Astrocyte of the hippocampus (primary cell): Measurements from ENCODE around the gene NME2.
"Not testable (repeated sequence)": the region's sequence is repeated elsewhere in the genome, so short reads cannot be mapped to it uniquely, and the experiment has no call there.

Source experiments
- DNase-seq: peaks from one replicate; pipeline ENCODE4 v3.0.0; 2011; ENCODE audit warnings: low read depth, low spot score

The NME2 gene

DNA sequence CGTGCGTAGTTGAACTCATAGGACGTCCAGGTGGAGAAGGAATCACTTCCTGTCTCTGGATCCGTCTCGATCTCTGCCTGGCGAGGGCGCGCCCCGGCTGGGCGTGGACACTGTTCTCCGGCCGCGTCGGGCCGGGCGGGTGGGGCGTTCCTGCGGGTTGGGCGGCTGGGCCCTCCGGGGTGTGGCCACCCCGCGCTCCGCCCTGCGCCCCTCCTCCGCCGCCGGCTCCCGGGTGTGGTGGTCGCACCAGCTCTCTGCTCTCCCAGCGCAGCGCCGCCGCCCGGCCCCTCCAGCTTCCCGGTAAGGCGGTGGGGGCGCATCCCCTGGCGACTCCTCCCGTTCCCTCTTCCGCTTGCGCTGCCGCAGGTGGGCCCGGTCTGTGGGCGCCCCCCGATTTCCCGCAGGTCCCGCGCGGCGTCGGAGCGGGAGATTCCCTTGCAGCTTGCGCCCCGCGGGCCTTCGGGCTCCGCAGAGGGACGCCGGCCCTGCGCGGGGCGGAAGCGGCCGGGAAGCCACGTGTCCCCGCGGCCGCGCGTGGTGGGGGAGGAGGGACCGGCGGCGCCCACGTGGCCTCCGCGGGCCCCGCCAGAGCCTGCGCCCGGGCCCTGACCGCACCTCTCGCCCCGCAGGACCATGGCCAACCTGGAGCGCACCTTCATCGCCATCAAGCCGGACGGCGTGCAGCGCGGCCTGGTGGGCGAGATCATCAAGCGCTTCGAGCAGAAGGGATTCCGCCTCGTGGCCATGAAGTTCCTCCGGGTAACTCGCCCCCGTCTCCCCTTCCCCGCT lies at the start of gene NME2:
TSS of gene NME2 (plus strand) at position 214 of the 789 bp plus-strand sequence. CDS start at position 634, 420 bp downstream.
- DNase-seq: peak; percentile 94

DNA sequence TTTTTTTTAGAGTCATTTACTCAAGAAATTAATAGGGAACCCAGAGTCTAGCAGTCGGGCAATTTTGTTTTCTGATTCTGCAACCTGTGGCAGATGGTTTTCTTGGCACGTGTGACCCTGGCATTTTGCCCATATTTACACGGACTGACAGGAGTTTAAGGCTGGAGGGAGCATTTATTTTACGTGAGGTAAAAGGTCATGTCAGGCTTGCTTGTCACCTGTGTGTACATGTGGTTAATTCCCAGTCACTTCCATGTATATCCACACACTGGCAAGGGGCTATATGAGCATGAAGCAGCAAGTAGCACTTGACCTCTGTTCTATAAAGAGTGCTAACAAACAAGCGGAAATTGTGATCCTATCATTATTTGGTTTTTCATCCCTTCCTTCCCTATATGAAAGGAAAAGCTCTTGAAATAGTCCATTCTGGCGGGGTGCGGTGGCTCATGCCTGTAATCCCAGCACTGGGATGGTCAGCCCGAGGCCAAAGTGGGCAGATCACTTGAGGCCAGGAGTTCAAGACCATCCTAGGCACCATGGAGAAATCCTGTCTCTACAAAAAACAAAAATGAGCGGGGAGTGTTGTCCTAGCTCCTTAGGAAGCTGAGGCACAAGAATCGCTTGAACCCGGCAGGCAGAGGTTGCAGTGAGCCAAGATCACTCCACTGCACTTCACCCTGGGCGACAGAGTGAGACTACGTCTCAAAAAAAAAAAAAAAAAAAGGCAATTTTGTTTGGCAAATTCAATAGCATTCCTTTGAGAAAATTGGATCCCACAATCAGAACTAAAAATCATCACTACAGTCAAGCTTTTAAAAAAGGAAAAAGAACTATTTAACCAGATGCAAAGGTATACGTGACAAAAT lies 47.6 kb upstream of the NME2 start:
- DNase-seq: no peak

- peak; percentile 65 for DNase-seq
Measured at GRCh38 chr17:51119415-51120356, 46.5 kb upstream of the NME2 start.

- peak; percentile 74 for DNase-seq
Measured at GRCh38 chr17:51120357-51120738, 45.9 kb upstream of the NME2 start.

- peak; percentile 99 for DNase-seq
Measured at GRCh38 chr17:51120739-51121619, 45.2 kb upstream of the NME2 start, which contains the start of gene SPAG9. TSS of gene SPAG9 (minus strand) at chr17:51120868. CDS start at chr17:51120656, 212 bp downstream.

DNA sequence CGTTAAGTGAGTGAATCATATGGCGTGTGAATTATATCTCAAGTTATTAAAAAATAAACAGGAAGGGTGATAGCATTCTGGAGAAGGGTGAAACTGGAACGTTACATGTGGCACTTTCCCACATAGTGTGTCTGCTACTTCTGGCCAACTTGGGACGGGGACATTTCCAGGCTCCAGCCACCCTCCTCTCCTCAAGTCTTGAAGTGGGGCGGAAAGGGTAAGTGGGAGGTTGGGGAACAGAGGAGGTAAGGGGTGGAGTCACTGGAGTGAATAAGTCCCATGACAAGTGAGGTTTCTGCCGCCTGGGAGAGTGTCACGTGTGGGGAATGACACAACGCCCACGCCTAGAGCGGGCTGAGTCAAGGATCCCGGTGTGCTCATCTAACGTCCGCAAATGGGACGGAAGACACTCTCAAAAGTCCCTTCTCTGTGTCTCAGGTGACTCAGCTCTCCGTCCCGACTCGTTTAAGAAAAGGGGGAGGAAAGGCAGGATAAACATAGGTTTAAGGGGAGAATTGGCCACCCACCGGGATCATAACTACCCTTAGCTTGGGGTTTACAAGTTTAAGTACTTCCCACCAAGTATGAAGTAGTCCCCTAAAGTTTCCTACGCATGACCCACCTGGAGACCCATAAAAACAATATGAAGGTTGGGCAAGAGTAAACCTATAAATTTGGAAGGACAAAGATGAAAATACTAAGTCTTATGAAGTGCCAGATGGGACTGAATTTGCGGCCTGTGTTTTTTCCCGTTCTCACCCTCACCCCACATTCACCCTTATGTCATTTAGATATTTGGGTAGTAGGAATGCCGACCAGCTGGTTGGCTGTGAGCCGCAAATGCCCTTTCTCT lies 44.4 kb upstream of the NME2 start:
- DNase-seq: peak; percentile 92

DNA sequence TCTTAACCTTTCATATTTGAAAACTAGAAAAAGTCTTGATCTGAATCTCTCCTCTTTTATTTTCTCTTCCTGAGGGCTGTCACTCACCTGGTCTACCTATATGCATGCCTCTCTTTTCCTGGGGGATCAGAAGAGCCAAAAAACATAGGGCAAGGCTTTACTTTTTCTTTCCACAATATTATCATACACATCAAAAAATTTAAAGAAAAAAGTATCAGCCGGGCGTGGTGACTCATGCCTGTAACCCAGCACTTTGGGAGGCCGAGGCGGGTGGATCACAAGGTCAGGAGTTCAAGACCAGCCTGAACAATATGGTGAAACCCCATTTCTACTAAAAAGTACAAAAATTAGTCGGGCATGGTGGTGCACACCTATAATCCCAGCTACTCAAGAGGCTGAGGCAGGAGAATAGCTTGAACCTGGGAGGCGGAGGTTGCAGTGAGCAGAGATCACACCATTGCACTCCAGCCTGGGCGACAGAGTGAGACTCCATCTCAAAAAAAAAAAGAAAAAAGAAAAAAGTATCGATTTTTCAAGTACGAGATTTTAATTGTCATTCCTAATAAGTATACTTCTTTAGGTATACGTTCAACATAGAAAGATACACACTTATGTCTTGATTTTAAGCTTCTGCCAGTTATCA lies 43.6 kb upstream of the NME2 start:
- not testable (repeated sequence) for DNase-seq

DNA sequence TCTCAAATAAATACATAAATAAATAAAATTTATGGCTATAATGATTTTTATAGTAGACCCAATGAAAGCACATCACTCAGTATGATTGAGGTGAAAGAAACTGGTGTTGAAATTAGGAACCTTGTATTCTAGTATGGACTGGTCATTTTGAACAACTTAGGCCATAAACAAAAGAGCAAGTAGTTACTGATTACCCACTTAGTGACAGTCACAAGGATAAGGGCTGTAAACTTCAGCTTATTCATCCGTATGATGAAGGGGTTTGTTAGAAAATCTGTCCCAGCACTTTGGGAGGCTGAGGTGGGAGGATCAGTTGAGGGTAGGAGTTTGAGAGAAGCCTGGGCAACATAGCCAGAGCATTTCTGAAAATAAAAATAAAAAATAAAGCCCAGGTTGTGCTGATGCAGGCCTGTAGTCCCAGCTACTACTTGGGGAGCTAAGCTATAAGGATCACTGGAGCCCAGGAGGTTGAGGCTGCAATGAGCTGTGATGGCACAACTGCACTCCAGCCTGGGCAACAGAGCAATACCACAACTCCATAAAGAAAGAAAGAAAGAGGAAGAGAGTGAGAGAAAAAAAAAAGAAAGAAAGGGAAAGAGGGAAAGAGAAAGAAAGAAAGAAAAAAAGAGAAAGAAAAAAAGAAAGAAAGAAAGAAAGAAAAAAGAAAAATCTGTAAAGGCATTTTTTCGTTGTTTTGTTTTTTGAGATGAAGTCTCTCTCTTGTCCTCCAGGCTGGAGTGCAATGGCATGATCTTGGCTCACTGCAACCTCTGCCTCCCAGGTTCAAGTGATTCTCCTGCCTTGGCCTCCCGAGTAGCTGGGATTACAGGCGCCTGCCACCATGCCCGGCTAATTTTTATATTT lies 41.3 kb upstream of the NME2 start:
- DNase-seq: no peak

GRCh38 chr17:51128076-51128475 lies 38.1 kb upstream of the NME2 start:
- DNase-seq: no peak

DNA sequence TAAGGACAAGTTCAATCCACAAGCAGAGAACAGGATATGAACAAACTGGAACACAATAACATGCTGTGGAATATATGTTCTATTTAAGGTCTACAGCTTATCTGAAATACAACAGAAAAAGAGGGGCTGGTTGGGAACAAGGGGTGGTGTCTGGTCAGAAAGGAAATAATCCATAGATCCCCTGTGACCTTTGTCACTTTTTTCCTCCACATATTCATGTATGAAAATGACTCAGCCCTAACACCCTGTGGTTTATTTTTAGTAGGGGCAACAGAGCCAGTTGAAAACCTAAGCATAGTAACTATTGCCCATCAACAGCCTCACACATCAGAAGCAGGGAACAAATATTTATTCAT lies 33.3 kb upstream of the NME2 start:
- DNase-seq: no peak

DNA sequence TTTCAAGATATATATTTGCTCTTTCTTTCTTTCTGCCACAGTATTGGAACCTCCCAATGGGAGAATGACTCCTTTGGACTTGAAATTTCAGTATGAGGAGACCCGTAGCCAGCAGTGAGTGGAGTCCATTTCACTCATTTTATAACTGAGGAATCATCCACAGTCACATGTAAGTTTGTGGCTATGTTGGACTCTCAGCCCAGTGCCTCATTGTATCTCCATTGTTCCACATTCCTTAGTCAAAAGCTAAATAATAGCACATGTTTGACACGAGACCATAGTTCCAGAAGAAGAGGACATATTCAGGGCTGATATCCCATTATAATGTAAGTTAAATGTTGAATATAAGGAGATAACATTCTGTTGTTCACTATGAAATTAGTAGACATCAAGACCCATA lies 32.8 kb upstream of the NME2 start:
- DNase-seq: no peak

DNA sequence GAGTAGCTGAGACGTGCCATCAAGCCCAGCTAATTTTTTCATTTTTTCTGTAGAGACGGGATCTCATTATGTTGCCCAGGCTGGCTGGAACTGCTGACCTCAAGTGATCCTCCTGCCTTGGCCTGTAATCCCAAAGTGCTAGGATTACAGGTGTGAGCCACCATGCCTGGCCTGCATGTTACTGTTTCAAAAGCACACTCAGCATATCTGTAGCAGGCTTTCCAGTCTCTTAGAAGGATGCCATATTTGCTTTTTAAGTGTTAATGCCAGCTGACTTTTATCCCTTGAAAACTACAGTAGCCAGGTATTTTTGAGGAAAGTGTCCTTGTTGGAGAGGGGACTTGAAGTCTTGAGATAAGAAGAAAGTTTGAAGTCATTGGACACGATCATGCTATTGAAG lies 30.3 kb upstream of the NME2 start:
- no peak for DNase-seq

DNA sequence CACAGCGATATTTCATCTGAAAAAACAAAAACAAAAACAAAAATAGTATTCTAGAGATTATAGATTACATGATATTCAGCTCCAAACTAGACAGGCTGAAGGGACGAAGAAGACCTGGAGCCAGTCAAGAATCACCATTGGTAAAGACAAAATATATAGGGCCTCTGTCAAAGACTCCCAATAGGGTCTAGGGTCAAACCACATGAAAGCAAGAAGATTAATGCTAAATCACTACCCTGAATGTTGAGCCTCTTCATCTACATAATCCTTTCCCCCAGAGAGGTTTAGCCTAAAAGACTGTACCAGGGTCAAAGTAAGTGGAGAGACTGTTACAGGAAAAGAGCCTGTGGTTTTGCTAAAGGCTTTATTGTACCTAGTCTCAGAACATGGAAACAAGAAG lies 23.6 kb upstream of the NME2 start:
- no peak for DNase-seq

DNA sequence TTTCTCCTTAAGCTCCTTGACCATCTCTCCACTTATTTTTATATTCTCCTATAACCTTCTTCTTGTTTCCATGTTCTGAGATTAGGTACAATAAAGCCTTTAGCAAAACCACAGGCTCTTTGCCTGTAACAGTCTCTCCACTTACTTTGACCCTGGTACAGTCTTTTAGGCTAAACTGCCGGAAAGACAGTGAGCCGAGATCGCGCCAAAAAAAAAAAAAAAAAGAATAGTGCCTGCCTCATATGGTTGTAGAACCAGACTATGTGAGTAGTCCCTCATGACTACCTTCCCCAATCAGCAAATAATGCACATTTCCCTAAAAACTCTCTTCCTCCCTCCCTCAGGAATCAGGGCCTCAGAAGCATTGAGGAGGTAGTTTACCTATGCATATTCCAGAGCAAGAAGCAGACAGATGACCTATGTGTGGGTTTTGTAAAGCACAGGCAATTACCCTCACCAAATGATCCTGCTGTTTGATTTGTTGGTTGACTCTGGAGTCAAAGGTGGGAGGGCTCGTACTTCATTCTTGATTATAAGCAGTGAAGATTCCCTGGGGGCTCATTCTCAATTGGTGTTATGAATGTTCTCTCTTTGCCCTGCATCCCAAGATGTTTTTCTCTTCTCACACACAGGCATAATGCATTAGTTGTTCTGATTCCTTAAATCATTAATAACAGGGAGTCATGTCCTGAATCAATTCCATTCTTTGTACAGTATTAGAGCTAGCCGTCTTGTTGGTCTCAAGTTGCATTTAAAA lies 21.8 kb upstream of the NME2 start:
- DNase-seq: no peak

DNA sequence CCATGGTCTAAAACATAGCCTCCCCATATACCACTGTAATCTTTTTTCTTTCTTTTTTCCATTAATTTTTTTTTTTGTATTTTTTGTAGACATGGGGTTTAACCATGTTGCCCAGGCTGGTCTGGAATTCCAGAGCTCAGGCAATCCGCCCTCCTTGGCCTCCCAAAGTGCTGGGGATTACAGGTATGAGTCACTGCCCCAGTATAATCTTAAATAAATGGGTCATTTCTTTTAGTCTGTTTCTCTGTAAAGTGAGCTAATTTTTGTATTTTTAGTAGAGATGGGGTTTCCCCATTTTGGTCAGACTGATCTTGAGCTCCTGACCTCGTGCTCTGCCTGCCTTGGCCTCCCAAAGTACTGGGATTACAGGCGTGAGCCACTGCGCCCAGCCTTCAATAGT lies 18.6 kb upstream of the NME2 start:
- peak; percentile 41 for DNase-seq

- no peak for DNase-seq
Measured at GRCh38 chr17:51149163-51149562, 17.0 kb upstream of the NME2 start.

GRCh38 chr17:51150932-51151331 lies 15.3 kb upstream of the NME2 start:
- no peak for DNase-seq
